ENCODE results near the gene SHC4. TPM values are rescaled to one million over a fixed set of nuclear protein-coding genes. Genes with fewer than 3 reads are reported as not detected.

The SHC4 gene
- total and polyA plus RNA-seq, 2 of the 8 experiments (the other 6 are each of a cell fraction or from before 2014, with no cell fraction given): 0.15 to 0.30 TPM

DNA sequence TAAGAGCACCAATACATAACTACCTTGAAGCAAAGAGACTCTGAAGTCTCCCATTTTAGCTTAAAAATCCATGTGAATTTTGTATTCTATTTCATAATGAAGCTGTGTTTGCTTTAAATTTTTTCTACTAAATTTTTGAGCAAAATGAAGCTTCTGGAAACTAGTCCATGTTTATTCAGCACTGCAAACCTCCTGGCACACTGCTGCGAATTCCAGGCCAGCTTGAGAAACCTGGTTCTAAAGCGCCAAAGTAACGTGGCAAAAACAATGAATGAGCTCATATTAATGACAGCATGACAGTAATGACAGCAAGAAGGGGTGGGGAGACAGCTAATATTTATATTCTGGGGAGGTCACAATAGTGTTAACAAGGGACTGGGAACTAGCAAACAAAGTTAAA, 178.5 kb downstream of the SHC4 start:
- Histone ChIP-seq H3K27ac (ENCODE audit: low read depth, low read length) (no peak overlapping the region), H3K14ac (ENCODE audit: insufficient read length) (no peak overlapping the region), H4K20me1 (replicated peaks in 1 of 2; ENCODE audit: control insufficient read depth in 1 of 2, insufficient read depth in 2 of 2, low read length in 2 of 2) (peaks cover 3 to 4% of the 10 kb centered on the region in 2 experiments), H2BK15ac (ENCODE audit: low read length) (no peak overlapping the region), H4K5ac (ENCODE audit: insufficient read length, low read depth, low read length) (no peak overlapping the region), H2BK12ac (ENCODE audit: low read depth, low read length) (no peak overlapping the region), H2BK5ac (ENCODE audit: low read depth, low read length) (no peak overlapping the region), H3K79me2 (ENCODE audit: control insufficient read depth in 1 of 2, insufficient read depth in 2 of 2, low read length in 2 of 2) (no peaks in the 10 kb centered on the region), H4K91ac (replicated peaks; ENCODE audit: insufficient read length, low read length) (no peak overlapping the region), H3K79me1 (ENCODE audit: low read depth, low read length) (no peaks in the 10 kb centered on the region), H3K4me2 (ENCODE audit: insufficient read depth in 1 of 2, low read depth in 2 of 2, low read length in 2 of 2) (no peak overlapping the region), H3K9ac (replicated peaks in 1 of 4; ENCODE audit: extremely low read depth in 1 of 4, low read depth in 3 of 4, low read length in 3 of 4) (no peak overlapping the region), H3K9me3 (ENCODE audit: insufficient read depth in 2 of 2, low read depth in 1 of 2, low read length in 1 of 2) (no peaks in the 10 kb centered on the region), H3K4ac (replicated peaks; ENCODE audit: insufficient read length, low read depth, low read length) (no peak overlapping the region), H3K56ac (replicated peaks; ENCODE audit: insufficient read length, low read depth, low read length) (no peak overlapping the region), H3K4me1 (replicated peaks in 1 of 4; ENCODE audit: control insufficient read depth in 3 of 4, insufficient read depth in 4 of 4, low read length in 3 of 4) (peaks cover 0 to 4% (median 1%) of the 10 kb centered on the region in 4 experiments; a peak in 1 of 7 replicates), H2AK5ac (ENCODE audit: low read depth, low read length) (no peak overlapping the region), H3K23ac (ENCODE audit: insufficient read length) (no peak overlapping the region), H2BK120ac (replicated peaks; ENCODE audit: low read depth, low read length) (no peak overlapping the region), H3K27me3 (replicated peaks in 1 of 4; ENCODE audit: control insufficient read depth in 3 of 4, extremely low read depth in 1 of 4, insufficient read depth in 3 of 4, low read length in 3 of 4) (no peaks in the 10 kb centered on the region), H3K4me3 (ENCODE audit: extremely low read depth in 1 of 4, insufficient read depth in 2 of 4, low read depth in 3 of 4, low read length in 4 of 4) (no peak overlapping the region), H3K18ac (ENCODE audit: extremely low read depth, low read length) (no peak overlapping the region), H3K36me3 (ENCODE audit: control insufficient read depth in 2 of 4, insufficient read depth in 4 of 4, low read length in 3 of 4) (peaks cover 0 to 52% (median 16%) of the 10 kb centered on the region in 4 experiments; a peak in 6 of 8 replicates), H2BK20ac (ENCODE audit: low read length) (no peak overlapping the region), H2AFZ (ENCODE audit: low read length) (no peak overlapping the region), H3K23me2 (ENCODE audit: low read depth, low read length) (no peaks in the 10 kb centered on the region), H4K8ac (ENCODE audit: extremely low read depth, insufficient read depth, low read length) (no peak overlapping the region)
- ChIA-PET CTCF (ENCODE audit: partially characterized antibody) (interaction anchor here (1.0 to 1.7 kb wide), 3 partner anchors 9 to 448 kb away, joined by 3 to 5 read pairs (median 3); no protein-coding TSS in a partner anchor), POLR2A (ENCODE audit: partially characterized antibody) (no interaction called here)
- no peak for FAIRE-seq
- WGBS, 2 experiments (ENCODE audit: extremely low coverage in 1 of 2, insufficient coverage in 1 of 2, insufficient read length in 1 of 2, insufficient replicate concordance in 2 of 2, low coverage in 1 of 2, low lambda C conversion rate in 2 of 2, missing lambda C conversion rate in 1 of 2): 93% methylated on average over 3 of the region's 3 CpGs; no CpG with 5 or more reads in 1 of the 2 experiments
- no peak for DNase-seq (ENCODE audit: low read depth in 1 of 2, low spot score in 2 of 2)
- TF ChIP-seq POLR2AphosphoS5 (IDR thresholded peaks at IDR 0.05; ENCODE audit: low read depth, low read length): no peak
